Measurements from ENCODE around the gene TTC16.

DNA sequence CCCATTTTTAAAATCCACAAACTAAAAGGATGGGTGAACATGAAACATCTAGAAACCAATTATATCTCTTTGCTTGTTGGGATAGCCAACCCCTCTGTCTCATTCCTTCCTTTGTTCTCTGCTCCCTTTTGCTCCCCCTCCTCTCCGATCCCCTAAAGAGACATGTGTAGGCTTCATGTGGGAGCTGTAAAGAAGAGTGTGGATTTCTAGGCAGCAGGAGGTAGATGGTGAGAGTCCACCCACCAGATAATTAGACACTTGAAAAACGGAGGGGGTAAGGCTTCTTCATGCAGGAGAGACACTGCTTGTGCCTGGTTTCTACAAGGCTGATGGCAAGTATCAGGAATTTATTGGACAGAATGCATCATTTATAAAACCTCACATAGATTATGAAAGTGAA, 36.4 kb upstream of the TTC16 start:
- TF ChIP-seq, protein P1, sequence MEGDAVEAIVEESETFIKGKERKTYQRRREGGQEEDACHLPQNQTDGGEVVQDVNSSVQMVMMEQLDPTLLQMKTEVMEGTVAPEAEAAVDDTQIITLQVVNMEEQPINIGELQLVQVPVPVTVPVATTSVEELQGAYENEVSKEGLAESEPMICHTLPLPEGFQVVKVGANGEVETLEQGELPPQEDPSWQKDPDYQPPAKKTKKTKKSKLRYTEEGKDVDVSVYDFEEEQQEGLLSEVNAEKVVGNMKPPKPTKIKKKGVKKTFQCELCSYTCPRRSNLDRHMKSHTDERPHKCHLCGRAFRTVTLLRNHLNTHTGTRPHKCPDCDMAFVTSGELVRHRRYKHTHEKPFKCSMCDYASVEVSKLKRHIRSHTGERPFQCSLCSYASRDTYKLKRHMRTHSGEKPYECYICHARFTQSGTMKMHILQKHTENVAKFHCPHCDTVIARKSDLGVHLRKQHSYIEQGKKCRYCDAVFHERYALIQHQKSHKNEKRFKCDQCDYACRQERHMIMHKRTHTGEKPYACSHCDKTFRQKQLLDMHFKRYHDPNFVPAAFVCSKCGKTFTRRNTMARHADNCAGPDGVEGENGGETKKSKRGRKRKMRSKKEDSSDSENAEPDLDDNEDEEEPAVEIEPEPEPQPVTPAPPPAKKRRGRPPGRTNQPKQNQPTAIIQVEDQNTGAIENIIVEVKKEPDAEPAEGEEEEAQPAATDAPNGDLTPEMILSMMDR (IDR thresholded peaks at IDR 0.05) = no peak
- TF ChIP-seq POLR2A (IDR thresholded peaks at IDR 0.05) = no peak
